CD4-positive, alpha-beta T cell treated with Interleukin-4 for 1 hour (primary cell): ENCODE results near the gene SLC15A4.

Experiments used
- DNase-seq, 2 donors: peaks; one replicate each; pipeline ENCODE4 v3.0.0-alpha.2; 2020 to 2022

SLC15A4 gene

DNA sequence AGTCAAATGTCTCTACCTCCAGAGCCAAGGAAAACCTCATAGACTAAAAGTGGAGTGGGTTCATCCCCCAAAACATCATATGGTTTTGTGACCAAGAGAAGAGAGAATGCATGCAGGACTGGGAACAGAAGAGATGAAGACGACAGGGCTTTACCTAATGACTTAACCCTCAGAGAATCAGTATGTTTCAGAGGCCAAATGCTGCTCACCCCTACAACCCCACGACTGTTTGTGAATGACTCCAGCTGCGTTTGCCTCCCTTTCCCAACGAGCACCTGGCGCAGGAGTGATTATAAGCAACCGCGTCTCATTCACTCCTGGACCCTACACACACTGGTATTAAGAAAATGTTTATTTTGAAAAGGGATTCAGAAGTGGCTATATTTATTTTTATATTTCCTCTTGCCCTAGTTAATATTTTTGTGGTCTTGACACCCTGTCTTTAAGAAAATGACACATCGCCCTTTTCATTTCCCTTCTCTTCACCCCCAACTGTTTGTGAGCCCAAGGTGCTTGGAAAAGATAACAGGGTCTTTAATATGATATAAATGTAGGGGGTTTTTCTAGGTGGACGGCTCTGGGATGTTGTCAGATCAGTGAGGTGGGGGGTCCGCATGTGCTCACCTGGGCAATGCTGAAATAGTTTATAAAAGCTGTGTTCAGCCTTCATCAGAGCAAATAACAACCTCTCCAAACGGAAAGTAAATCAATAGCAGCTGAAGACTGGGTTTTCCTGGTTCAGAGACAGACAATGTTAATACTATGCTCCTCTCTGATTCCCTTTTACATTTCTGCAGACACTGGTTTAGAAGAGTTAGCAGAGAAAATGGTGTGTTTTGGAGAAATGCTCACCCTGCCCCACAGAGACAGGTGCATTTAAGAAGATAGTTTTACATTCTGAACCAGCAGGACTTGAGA lies 77.7 kb downstream of the SLC15A4 start:
- peak in 1 of 2 donors; percentile 43 for DNase-seq

DNA sequence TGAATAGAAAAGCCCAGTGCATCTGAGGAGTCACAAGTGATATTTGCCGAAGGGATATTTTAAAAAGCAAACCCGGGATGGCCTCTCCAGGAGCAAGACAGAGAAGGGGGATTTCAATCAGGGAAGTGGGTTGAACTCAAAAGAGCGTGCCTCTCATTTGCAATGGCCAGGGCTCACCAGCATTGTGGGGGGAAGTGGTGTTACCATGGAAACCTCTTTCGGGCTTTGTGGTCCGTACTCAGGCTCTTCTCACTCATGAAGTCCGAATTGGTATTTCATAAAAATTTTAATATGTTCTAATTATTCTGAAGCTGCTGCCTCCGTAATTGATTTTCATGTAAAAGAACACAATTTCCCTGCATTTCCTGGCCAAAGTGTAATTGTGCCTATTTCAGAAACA lies 79.8 kb downstream of the SLC15A4 start:
- DNase-seq: peak in 1 of 2 donors; percentile 29
